GM12892 (cell line): ENCODE measurements around the gene CNOT6.

ENCODE experiments used
- DNase-seq: peaks from one replicate; pipeline ENCODE4 v3.0.0; 2011; ENCODE audit not compliant: insufficient read length
- FAIRE-seq: peaks from 2 replicates; lab custom pipeline; 2011; peaks lifted over from hg19 to GRCh38; lab: Jason Lieb, UNC
- POLR2A ChIP-seq: IDR thresholded peaks from 2 replicates; pipeline ENCODE4 v1.6.1; 2011; ENCODE audit warnings: low read depth, low read length, control low read depth
- POLR2AphosphoS5 ChIP-seq: IDR thresholded peaks from 2 replicates; pipeline ENCODE4 v1.6.1; 2011; ENCODE audit warnings: low read depth, low read length, control low read depth
- TAF1 ChIP-seq: IDR thresholded peaks from 2 replicates; pipeline ENCODE4 v1.6.1; 2011; ENCODE audit warnings: low read depth, mild to moderate bottlenecking, control low read depth, low read length, borderline replicate concordance

The CNOT6 gene

GRCh38 chr5:180611140-180611850 is 117.1 kb downstream of the CNOT6 start:
- DNase-seq: no peak
- TF ChIP-seq POLR2AphosphoS5 (no peak), TAF1 (no peak)
- no peak for FAIRE-seq

- FAIRE-seq: no peak
These were observed 118.5 kb downstream of the CNOT6 start for GRCh38 chr5:180612683-180613082.

GRCh38 chr5:180613188-180613813 is 119.1 kb downstream of the CNOT6 start:
- TF ChIP-seq POLR2AphosphoS5 (no peak), POLR2A (no peak)
- DNase-seq (no peak), FAIRE-seq (no peak)

More at GRCh38 chr5:180612683-180613082, 118.5 kb downstream of the CNOT6 start:
- no peak for DNase-seq
- TF ChIP-seq POLR2AphosphoS5: no peak
- no peak for TF ChIP-seq POLR2A
- no peak for TF ChIP-seq TAF1

DNA sequence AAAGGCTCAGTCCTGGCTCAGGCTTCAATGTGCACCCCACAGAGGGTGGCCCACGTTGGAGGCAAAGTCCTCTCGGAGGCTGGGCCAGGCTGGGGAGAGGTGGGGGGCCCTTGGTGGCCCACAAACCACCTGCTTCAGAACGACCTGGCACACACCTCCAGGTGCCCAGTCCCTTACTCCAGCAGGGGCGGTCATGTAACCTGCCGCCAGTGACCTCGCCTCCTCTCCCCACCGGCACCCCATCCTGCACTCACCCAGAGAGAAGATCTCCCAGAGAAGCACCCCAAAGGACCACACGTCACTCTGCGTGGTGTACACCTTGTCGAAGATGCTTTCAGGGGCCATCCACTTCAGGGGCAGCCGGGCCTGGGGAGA is 119.6 kb downstream of the CNOT6 start:
- no peak for FAIRE-seq
- TF ChIP-seq TAF1 (no peak), POLR2AphosphoS5 (no peak), POLR2A (no peak)

GRCh38 chr5:180618487-180618828 is 124.3 kb downstream of the CNOT6 start:
- FAIRE-seq: no peak
- no peak for DNase-seq
- no peak for TF ChIP-seq POLR2AphosphoS5
- no peak for TF ChIP-seq TAF1
- no peak for TF ChIP-seq POLR2A

More for the DNA sequence above, 119.6 kb downstream of the CNOT6 start:
- DNase-seq: no peak

DNA sequence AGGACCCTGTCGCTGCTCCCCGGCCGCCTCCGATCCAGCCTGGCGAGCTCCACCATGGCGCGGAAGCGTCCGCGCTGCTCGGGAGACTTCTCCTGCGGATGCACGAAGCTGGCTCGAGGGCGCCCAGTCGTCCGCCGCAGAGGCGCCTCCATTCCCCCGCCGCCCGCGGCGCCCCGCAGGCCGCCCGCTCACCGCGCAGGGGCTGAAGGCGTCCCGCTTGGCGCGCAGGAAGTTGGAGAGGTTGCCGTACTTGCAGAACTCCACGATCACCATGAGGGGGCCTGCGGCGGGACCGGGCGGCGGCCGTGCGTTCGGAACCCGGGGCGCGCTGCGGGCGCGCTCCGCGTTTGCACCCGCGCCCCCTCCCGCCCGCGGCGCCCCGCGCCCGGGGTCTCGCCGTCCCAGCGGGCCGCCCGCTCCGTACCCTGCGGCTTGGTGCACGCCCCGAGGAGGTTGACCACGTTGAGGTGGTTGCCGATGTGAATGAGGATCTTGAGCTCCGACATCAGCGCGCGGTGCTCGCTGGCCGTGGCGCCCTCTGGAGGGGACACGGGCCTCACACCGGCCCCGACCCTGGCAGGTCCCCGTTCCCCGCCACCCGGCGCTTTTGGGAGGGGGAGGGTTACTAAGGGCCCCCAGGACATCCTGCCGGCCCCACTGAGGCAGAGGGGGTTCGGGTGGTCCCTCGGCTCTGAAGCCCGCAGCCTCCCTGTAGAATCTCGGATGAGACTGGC is 124.8 kb downstream of the CNOT6 start:
- DNase-seq (no peak), FAIRE-seq (no peak)
- TF ChIP-seq POLR2A (no peak), TAF1 (no peak), POLR2AphosphoS5 (no peak)

DNA sequence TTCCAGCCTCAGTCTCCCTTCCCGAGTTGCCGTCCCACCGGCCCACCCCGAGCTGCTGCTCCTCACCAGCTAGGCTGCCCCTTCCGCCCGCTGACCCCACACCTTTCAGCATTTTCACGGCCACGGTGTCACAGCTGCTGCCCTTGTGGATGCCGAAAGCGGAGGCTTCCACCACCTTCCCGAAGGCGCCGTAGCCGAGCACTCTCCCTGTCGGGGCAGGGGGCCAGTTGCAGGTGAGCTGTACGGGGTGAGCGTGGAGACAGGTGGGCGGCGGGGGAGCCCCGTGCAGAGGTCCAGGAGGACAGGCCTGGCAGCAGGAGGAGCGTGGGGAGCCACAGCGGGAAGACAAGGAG is 125.4 kb downstream of the CNOT6 start:
- TF ChIP-seq POLR2AphosphoS5 (no peak), POLR2A (no peak), TAF1 (no peak)
- FAIRE-seq: no peak

DNA sequence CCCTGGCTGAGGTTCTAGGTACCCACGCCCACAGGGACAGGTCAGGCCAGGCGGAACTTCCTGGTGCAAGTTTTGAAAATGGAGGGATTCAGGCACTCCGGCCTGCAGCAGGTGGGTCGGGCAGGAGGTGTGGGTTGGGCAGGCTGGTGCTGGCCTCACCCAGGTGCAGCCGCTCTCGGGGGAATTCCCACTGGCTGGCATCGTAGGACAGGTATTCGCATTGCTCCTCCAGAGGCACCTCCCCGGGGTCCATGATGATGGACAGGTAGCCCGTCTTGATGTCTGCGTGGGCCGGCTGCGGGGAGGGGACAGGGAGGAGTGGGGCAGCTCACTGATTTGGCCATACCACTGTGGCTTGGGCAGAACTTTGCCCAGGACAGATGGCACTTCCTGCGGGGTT is 125.8 kb downstream of the CNOT6 start:
- FAIRE-seq (no peak), DNase-seq (no peak)
- TF ChIP-seq POLR2AphosphoS5 (no peak), TAF1 (no peak), POLR2A (no peak)

More for the DNA sequence above, 125.4 kb downstream of the CNOT6 start:
- no peak for DNase-seq

- FAIRE-seq (no peak), DNase-seq (no peak)
- TF ChIP-seq POLR2AphosphoS5 (no peak), POLR2A (no peak), TAF1 (no peak)
These were observed 127.1 kb downstream of the CNOT6 start for GRCh38 chr5:180621311-180621710.

DNA sequence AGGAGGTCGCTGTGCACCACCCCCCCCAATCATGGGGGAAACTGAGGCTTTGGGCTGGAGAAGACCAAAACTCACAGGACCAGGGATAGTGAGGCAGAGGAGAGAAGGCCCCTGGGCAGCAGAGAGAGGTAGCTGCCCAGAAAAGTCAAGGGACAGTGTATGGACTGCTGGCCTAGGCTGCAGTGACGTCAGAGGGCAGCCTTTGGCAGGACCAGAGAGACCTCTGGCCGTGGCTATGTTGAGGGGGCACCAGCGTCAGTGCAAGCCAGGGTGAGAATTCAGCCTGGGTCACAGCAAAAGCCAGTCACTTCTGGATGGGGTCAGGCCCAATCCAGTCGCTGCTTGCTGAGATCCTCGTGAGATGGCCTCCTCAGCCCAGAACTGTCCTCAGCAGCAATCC is 128.7 kb downstream of the CNOT6 start:
- FAIRE-seq (no peak), DNase-seq (no peak)
- TF ChIP-seq POLR2AphosphoS5 (no peak), POLR2A (no peak), TAF1 (no peak)

DNA sequence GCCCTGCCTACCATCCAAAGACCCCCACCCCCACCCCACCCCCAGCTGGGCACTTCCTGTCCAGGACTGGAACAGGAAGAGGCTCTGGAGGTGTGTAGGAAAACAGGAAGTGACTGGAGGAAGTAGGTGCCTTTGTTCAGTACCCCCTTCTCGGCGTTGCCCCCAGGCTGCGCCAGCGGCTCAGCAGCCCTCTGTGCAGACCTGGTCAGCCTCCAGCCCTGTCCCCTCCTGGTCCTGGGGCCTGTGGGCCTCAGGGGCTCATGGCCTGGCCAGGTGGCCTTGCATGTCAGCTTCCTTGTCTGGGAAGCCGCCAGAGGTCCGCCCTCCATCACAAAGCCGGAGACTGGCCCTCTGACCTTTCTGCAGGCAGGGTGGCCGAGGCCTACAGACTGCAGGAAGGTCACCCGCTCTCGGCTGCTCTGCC is 129.2 kb downstream of the CNOT6 start:
- DNase-seq: no peak
- FAIRE-seq: no peak
- TF ChIP-seq TAF1: no peak
- TF ChIP-seq POLR2A: no peak
- no peak for TF ChIP-seq POLR2AphosphoS5

DNA sequence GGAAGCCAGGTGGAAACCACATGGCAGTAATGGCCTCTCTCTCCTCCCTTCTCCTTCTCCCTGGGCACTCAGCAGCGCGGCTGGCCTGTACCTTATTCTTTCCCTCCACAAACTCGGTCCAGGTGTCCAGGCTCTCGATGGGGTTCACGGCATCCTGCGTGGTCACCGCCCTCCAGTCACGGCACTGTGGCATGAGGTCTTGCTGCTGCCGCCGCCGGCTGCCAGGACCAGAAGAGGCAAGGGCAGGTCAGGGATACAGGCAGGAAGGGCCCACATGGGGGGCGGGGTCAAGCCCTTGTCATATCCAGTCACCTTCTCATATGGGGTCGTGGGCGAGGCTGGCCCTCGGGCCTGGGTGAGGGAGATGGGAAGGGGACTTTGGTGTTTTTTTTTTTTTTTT is 129.7 kb downstream of the CNOT6 start:
- DNase-seq: no peak
- FAIRE-seq: no peak

More for the DNA sequence above, 129.7 kb downstream of the CNOT6 start:
- TF ChIP-seq POLR2AphosphoS5 (no peak), TAF1 (no peak), POLR2A (no peak)
